Transverse colon (tissue), 4 donors: ENCODE results near the gene ZNF407.

ENCODE experiments used
- CTCF ChIP-seq, 5 experiments: fragments of 200-600 bp in 3 of 5; fragments of 450-650 bp in 2 of 5; sonication (generic) in 3 of 5; IDR thresholded peaks; 1 replicate in 2 of 5; 2 replicates in 3 of 5; pipeline ENCODE4 v1.5.1; 2016 to 2017; ENCODE audit warnings: antibody characterized with exemption in 5 of 5, inconsistent platforms in 3 of 5, mild to moderate bottlenecking in 2 of 5, moderate library complexity in 1 of 5
- EP300 ChIP-seq: sonication (generic); formaldehyde crosslinking; IDR thresholded peaks from one replicate; pipeline ENCODE4 v1.6.1; 2017; ENCODE audit warnings: antibody characterized with exemption, low read depth
- POLR2A ChIP-seq: fragments of 450-650 bp; IDR thresholded peaks from one replicate; pipeline ENCODE4 v1.6.1; 2016; ENCODE audit warnings: antibody characterized with exemption, mild to moderate bottlenecking, moderate library complexity
- POLR2AphosphoS5 ChIP-seq, 3 donors: sonication (generic); formaldehyde crosslinking; IDR thresholded peaks; one replicate each; pipeline ENCODE4 v1.6.1; 2016; ENCODE audit warnings: antibody characterized with exemption in 3 of 3

- TF ChIP-seq POLR2A: no peak
- TF ChIP-seq CTCF (IDR thresholded peaks at IDR 0.05): no peak
- no peak for TF ChIP-seq POLR2AphosphoS5 (IDR thresholded peaks at IDR 0.05)
- TF ChIP-seq EP300: no peak
Measured at GRCh38 chr18:74595431-74595830, 2.2 kb upstream of the ZNF407 start.
